Kidney (tissue), 14 donors: ENCODE data around the gene TEX29. TPM values are rescaled to one million over a fixed set of nuclear protein-coding genes. Genes with fewer than 3 reads are reported as not detected.

ENCODE experiments used
- DNase-seq, 5 donors: peaks; one replicate each; pipeline ENCODE4 v3.0.0-alpha.2; 2013 to 2020
- FAIRE-seq: peaks from 2 replicates; lab custom pipeline; 2012; peaks lifted over from hg19 to GRCh38; lab: Jason Lieb, UNC
- H3K27ac ChIP-seq, 2 donors: one replicate each; pipeline ENCODE4 v1.7.0; 2013; ENCODE audit warnings: low read depth in 2 of 2, low read length in 2 of 2, inconsistent platforms in 1 of 2
- H3K27me3 ChIP-seq: one replicate; pipeline ENCODE4 v1.7.1; 2013; ENCODE audit warnings: low read length, inconsistent platforms; ENCODE audit not compliant: control insufficient read depth, insufficient read depth
- H3K36me3 ChIP-seq, 3 donors: one replicate each; pipeline versions ENCODE4 v1.7.0 to v1.7.1; 2013; ENCODE audit warnings: low read length in 3 of 3, control low read depth in 1 of 3, inconsistent platforms in 1 of 3; ENCODE audit not compliant: insufficient read depth in 3 of 3, control insufficient read depth in 2 of 3
- H3K4me1 ChIP-seq, 3 donors: one replicate each; pipeline versions ENCODE4 v1.7.0 to v1.7.1; 2013; ENCODE audit warnings: low read length in 3 of 3, inconsistent platforms in 1 of 3, low read depth in 1 of 3; ENCODE audit not compliant: control insufficient read depth in 2 of 3, insufficient read depth in 2 of 3
- H3K4me3 ChIP-seq, 3 donors: one replicate each; pipeline versions ENCODE4 v1.7.0 to v1.8.1; 2013; ENCODE audit warnings: low read length in 3 of 3, control low read depth in 1 of 3, inconsistent platforms in 1 of 3
- H3K9ac ChIP-seq, 3 donors: one replicate each; pipeline versions ENCODE4 v1.7.0 to v1.7.1; 2013; ENCODE audit warnings: low read length in 3 of 3, control low read depth in 1 of 3, inconsistent platforms in 1 of 3
- H3K9me3 ChIP-seq, 3 donors: one replicate each; pipeline versions ENCODE4 v1.7.0 to v1.7.1; 2013; ENCODE audit warnings: low read length in 3 of 3, control low read depth in 1 of 3, inconsistent platforms in 1 of 3; ENCODE audit not compliant: control insufficient read depth in 2 of 3, insufficient read depth in 1 of 3
- intact Hi-C: fragments of 100-400 bp; cut with DNase I; formaldehyde crosslinking; loops from one replicate; pipeline ENCODE4 v1.11.1; 2022
- polyA plus RNA-seq: library from polyadenylated mRNA; stranded (reverse); fragments of 350-450 nt; fragmentation: Illumina TruSeq; extraction: RNeasy Lipid Tissue Mini Kit (QIAGEN cat#74804); gene quantifications from one replicate; pipeline ENCODE4 v1.2.3, GENCODE V29; 2014; ENCODE audit warnings: low read depth, low replicate concordance; ENCODE audit not compliant: insufficient read depth
- total RNA-seq: library from RNA; stranded (reverse); fragmentation: NEBNext Ultra II Directional; extraction: Animal tissue kit (Norgen Biotek cat#: 25700); gene quantifications from one replicate; pipeline ENCODE4 v1.2.1, GENCODE V29; 2021
- TF ChIP-seq, protein P1 (sequence below): IDR thresholded peaks from 3 replicates; pipeline ENCODE4 v1.5.1; 2012; ENCODE audit warnings: mild to moderate bottlenecking, moderate library complexity, borderline replicate concordance; ENCODE audit not compliant: insufficient read depth; ENCODE audit errors: extremely low read depth
- donor health status: control.
- donor health status: control.
- donor health status: control.
- donor health status: control.
- donor health status: control.
- donor health status: DM: yes; HTN: yes; CAD: no.
- donor health status: Normal renal cell carcinoma (clear cell type).

The TEX29 gene
- total and polyA plus RNA-seq, 2 donors from 2014 or later: not detected

- no peak overlapping the region for H3K4me3 ChIP-seq
- DNase-seq: no peak
- no peak for FAIRE-seq
- TF ChIP-seq, protein P1, sequence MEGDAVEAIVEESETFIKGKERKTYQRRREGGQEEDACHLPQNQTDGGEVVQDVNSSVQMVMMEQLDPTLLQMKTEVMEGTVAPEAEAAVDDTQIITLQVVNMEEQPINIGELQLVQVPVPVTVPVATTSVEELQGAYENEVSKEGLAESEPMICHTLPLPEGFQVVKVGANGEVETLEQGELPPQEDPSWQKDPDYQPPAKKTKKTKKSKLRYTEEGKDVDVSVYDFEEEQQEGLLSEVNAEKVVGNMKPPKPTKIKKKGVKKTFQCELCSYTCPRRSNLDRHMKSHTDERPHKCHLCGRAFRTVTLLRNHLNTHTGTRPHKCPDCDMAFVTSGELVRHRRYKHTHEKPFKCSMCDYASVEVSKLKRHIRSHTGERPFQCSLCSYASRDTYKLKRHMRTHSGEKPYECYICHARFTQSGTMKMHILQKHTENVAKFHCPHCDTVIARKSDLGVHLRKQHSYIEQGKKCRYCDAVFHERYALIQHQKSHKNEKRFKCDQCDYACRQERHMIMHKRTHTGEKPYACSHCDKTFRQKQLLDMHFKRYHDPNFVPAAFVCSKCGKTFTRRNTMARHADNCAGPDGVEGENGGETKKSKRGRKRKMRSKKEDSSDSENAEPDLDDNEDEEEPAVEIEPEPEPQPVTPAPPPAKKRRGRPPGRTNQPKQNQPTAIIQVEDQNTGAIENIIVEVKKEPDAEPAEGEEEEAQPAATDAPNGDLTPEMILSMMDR: no peak
- no peaks in the 10 kb centered on the region for H3K4me1 ChIP-seq
- no peaks in the 10 kb centered on the region for H3K27me3 ChIP-seq
- no peak overlapping the region for H3K27ac ChIP-seq
- H3K9me3 ChIP-seq: no peaks in the 10 kb centered on the region
- intact Hi-C loops: no loop called here
- H3K9ac ChIP-seq: no peak overlapping the region
- no peaks in the 10 kb centered on the region for H3K36me3 ChIP-seq
These were observed 70.3 kb downstream of the TEX29 start for GRCh38 chr13:111390522-111391270.

GRCh38 chr13:111392486-111392885, 72.0 kb downstream of the TEX29 start:
- Histone ChIP-seq H3K27me3 (no peaks in the 10 kb centered on the region), H3K4me3 (no peak overlapping the region), H3K4me1 (no peaks in the 10 kb centered on the region), H3K27ac (no peak overlapping the region), H3K9ac (no peak overlapping the region), H3K36me3 (no peaks in the 10 kb centered on the region), H3K9me3 (no peaks in the 10 kb centered on the region)
- FAIRE-seq: no peak
- intact Hi-C loops: no loop called here
- TF ChIP-seq, protein P1: no peak
- DNase-seq: no peak

DNA sequence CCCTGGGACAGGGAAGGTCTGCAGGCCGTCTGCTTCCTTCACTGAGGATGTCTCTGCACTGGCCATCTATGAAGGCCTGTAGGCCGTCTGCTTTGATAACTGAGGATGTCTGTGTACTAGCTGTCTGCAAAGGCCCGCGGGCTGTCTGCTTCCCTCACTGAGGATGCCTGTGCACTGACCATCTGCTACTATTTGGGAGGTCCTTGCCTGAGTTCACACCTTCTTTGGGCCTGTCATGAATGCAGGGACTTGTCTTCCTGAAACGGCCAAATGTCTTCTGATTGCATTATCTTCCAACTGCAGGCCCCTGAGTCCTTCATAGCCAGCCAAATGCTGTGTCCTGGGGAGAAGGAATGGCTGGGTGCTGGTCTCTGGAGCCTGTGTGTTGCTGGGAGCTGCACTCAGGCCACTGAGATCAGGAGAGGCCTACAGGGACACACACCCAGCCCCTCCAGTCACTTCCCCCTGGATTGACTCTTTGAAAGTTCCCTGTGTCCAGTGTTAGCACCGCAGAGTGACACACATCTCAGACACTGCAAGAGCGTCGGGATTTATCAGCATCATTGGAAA, 72.9 kb downstream of the TEX29 start:
- H3K27me3 ChIP-seq: no peaks in the 10 kb centered on the region
- no peak overlapping the region for H3K9ac ChIP-seq
- intact Hi-C loops: no loop called here
- no peaks in the 10 kb centered on the region for H3K36me3 ChIP-seq
- H3K4me3 ChIP-seq: no peak overlapping the region
- H3K4me1 ChIP-seq: no peaks in the 10 kb centered on the region
- peak in 1 of 5 donors; percentile 7 for DNase-seq
- TF ChIP-seq, protein P1: no peak
- no peak for FAIRE-seq
- H3K27ac ChIP-seq: no peak overlapping the region
- no peaks in the 10 kb centered on the region for H3K9me3 ChIP-seq

Other genes with a start within 250 kb of the TEX29 start
- gene ARHGEF7, start 205.3 kb upstream of the TEX29 start, total RNA-seq: 56.4 TPM
- gene ARHGEF7, start 205.3 kb upstream of the TEX29 start, polyA plus RNA-seq: 17.9 TPM